Dedifferentiated amniotic fluid mesenchymal stem cell (primary cell): ENCODE results near the gene COLEC12.
A peak's percentile ranks its signal among the peaks of the same experiment; 100 is the strongest.

Experiments used
- DNase-seq: peaks from one replicate; pipeline ENCODE4 v3.0.0-alpha.2; 2016; ENCODE audit errors: extremely low spot score

COLEC12 gene

GRCh38 chr18:446941-447560 lies 53.5 kb downstream of the COLEC12 start:
- no peak for DNase-seq

GRCh38 chr18:445055-445454 lies 55.4 kb downstream of the COLEC12 start:
- no peak for DNase-seq

- no peak for DNase-seq
Measured at GRCh38 chr18:438571-438970, 61.9 kb downstream of the COLEC12 start.

- DNase-seq = peak; percentile 31
Measured at GRCh38 chr18:435940-436339, 64.6 kb downstream of the COLEC12 start.

GRCh38 chr18:434410-434809 lies 66.1 kb downstream of the COLEC12 start:
- DNase-seq = no peak

- DNase-seq = no peak
Measured at GRCh38 chr18:433960-434359, 66.5 kb downstream of the COLEC12 start.

GRCh38 chr18:433298-433697 lies 67.2 kb downstream of the COLEC12 start:
- DNase-seq = no peak

- no peak for DNase-seq
Measured at GRCh38 chr18:432791-433190, 67.7 kb downstream of the COLEC12 start.

- DNase-seq = no peak
Measured at GRCh38 chr18:429030-429429, 71.5 kb downstream of the COLEC12 start.

GRCh38 chr18:427005-427404 lies 73.5 kb downstream of the COLEC12 start:
- peak; percentile 39 for DNase-seq

GRCh38 chr18:425106-425745 lies 75.3 kb downstream of the COLEC12 start:
- DNase-seq = no peak

- no peak for DNase-seq
Measured at GRCh38 chr18:424668-425067, 75.8 kb downstream of the COLEC12 start.

GRCh38 chr18:424071-424661 lies 76.3 kb downstream of the COLEC12 start:
- no peak for DNase-seq

GRCh38 chr18:422966-423365 lies 77.5 kb downstream of the COLEC12 start:
- DNase-seq = no peak

- DNase-seq = no peak
Measured at GRCh38 chr18:421247-422155, 79.0 kb downstream of the COLEC12 start.

GRCh38 chr18:420661-421246 lies 79.7 kb downstream of the COLEC12 start:
- no peak for DNase-seq

- no peak for DNase-seq
Measured at GRCh38 chr18:419541-420175, 80.8 kb downstream of the COLEC12 start.

- no peak for DNase-seq
Measured at GRCh38 chr18:417495-417894, 83.0 kb downstream of the COLEC12 start.

- DNase-seq = no peak
Measured at GRCh38 chr18:416930-417329, 83.6 kb downstream of the COLEC12 start.

GRCh38 chr18:415617-416612 lies 84.6 kb downstream of the COLEC12 start:
- DNase-seq = peak; percentile 18
